GM23338 (cell line): Measurements from ENCODE around the gene ENOX2. TPM values are rescaled to one million over a fixed set of nuclear protein-coding genes. Genes with fewer than 3 reads are reported as not detected.

Experiments used
- ATAC-seq: fragments of 200-7000 bp; cut with Tn5 transposase; 3 replicates; pipeline ENCODE4 v1.9.1; 2020
- DNase-seq: peaks from one replicate; pipeline ENCODE4 v3.0.0-alpha.2; 2015; ENCODE audit warnings: low spot score
- H2AFZ ChIP-seq: fragments of 200-600 bp; sonication (generic); 2 replicates; pipeline ENCODE4 v1.8.0; 2016; ENCODE audit warnings: antibody characterized with exemption, mild to moderate bottlenecking, moderate library complexity
- H3F3A ChIP-seq: fragments of 200-600 bp; sonication (generic); replicated peaks from 2 replicates; pipeline ENCODE4 v1.8.0; 2017; ENCODE audit warnings: antibody characterized with exemption, mixed run types, low read depth
- H3K27ac ChIP-seq: fragments of 200-600 bp; sonication (generic); 2 replicates; pipeline ENCODE4 v1.6.1; 2016; ENCODE audit warnings: low read depth
- H3K27me3 ChIP-seq: fragments of 200-600 bp; sonication (generic); 2 replicates; pipeline ENCODE4 v1.8.0; 2016; ENCODE audit warnings: mild to moderate bottlenecking, mixed run types, moderate library complexity; ENCODE audit not compliant: insufficient read depth
- H3K36me3 ChIP-seq: fragments of 200-600 bp; sonication (generic); 2 replicates; pipeline ENCODE4 v1.8.0; 2016; ENCODE audit warnings: mild to moderate bottlenecking; ENCODE audit not compliant: insufficient read depth
- H3K4me1 ChIP-seq: fragments of 200-600 bp; sonication (generic); 2 replicates; pipeline ENCODE4 v1.8.0; 2016; ENCODE audit warnings: mild to moderate bottlenecking, moderate library complexity; ENCODE audit not compliant: insufficient read depth
- H3K4me2 ChIP-seq: fragments of 200-600 bp; sonication (generic); 2 replicates; pipeline ENCODE4 v1.7.1; 2017; ENCODE audit warnings: mixed run types
- H3K4me3 ChIP-seq: fragments of 200-600 bp; sonication (generic); 2 replicates; pipeline ENCODE4 v1.6.1; 2016; ENCODE audit warnings: mixed run types
- H3K79me2 ChIP-seq: fragments of 200-600 bp; sonication (generic); replicated peaks from 2 replicates; pipeline ENCODE4 v1.8.0; 2017; ENCODE audit warnings: mild to moderate bottlenecking; ENCODE audit not compliant: insufficient read depth
- H3K9me2 ChIP-seq: fragments of 200-600 bp; sonication (generic); 2 replicates; pipeline ENCODE4 v1.8.0; 2017; ENCODE audit not compliant: insufficient read depth
- H4K20me1 ChIP-seq: fragments of 200-600 bp; sonication (generic); replicated peaks from 2 replicates; pipeline ENCODE4 v1.8.0; 2017; ENCODE audit warnings: mild to moderate bottlenecking; ENCODE audit not compliant: insufficient read depth
- H3K27ac Mint-ChIP-seq: 2 replicates; pipeline ENCODE4 v1.8.0; 2020; ENCODE audit warnings: inconsistent platforms, mild to moderate bottlenecking, moderate library complexity, mixed read lengths
- H3K27me3 Mint-ChIP-seq: 3 replicates; pipeline ENCODE4 v1.8.0; 2022; ENCODE audit warnings: low read depth, mild to moderate bottlenecking, moderate library complexity, mixed read lengths, inconsistent platforms; ENCODE audit not compliant: insufficient read depth, poor library complexity
- H3K36me3 Mint-ChIP-seq: 3 replicates; pipeline ENCODE4 v1.8.0; 2021; ENCODE audit warnings: low read depth, mild to moderate bottlenecking, inconsistent platforms, moderate library complexity, mixed read lengths
- H3K4me1 Mint-ChIP-seq: 3 replicates; pipeline ENCODE4 v1.8.0; 2020; ENCODE audit warnings: mild to moderate bottlenecking, inconsistent platforms, mixed read lengths
- H3K4me3 Mint-ChIP-seq: 3 replicates; pipeline ENCODE4 v1.8.0; 2021; ENCODE audit warnings: moderate library complexity, mild to moderate bottlenecking, inconsistent platforms, mixed read lengths
- H3K9me3 Mint-ChIP-seq: 3 replicates; pipeline ENCODE4 v1.8.0; 2020; ENCODE audit warnings: moderate library complexity, mild to moderate bottlenecking, inconsistent platforms, mixed read lengths
- CREB1 ChIP-seq: fragments of 250-450 bp; sonication (Bioruptor Pico); IDR thresholded peaks from 2 replicates; pipeline ENCODE4 v1.5.0; 2020; ENCODE audit warnings: low read depth, mild to moderate bottlenecking, moderate library complexity
- CTCF ChIP-seq, 2 experiments: fragments of 200-600 bp in 1 of 2; sonication (generic) in 1 of 2; conservative IDR thresholded peaks; 2 replicates each; pipeline versions ENCODE4 v1.5.1 to v1.6.1; 2016 to 2017; ENCODE audit warnings: antibody characterized with exemption in 2 of 2, low read depth in 2 of 2, mild to moderate bottlenecking in 2 of 2, moderate library complexity in 1 of 2
- EZH2 ChIP-seq: fragments of 200-600 bp; sonication (generic); IDR thresholded peaks from one replicate; pipeline ENCODE4 v1.8.0; 2017; ENCODE audit warnings: antibody characterized with exemption, mild to moderate bottlenecking, low read depth; ENCODE audit not compliant: unreplicated experiment
- EZH2phosphoT487 ChIP-seq: fragments of 200-600 bp; sonication (generic); IDR thresholded peaks from one replicate; pipeline ENCODE4 v1.8.1; 2018; ENCODE audit warnings: antibody characterized with exemption; ENCODE audit not compliant: unreplicated experiment
- JUNB ChIP-seq: IDR thresholded peaks from one replicate; pipeline ENCODE4 v1.6.1; 2016; ENCODE audit warnings: antibody characterized with exemption; ENCODE audit not compliant: unreplicated experiment
- NANOG ChIP-seq: IDR thresholded peaks from 2 replicates; pipeline ENCODE4 v1.6.1; 2016; ENCODE audit warnings: antibody characterized with exemption, borderline replicate concordance
- STAT1 ChIP-seq: IDR thresholded peaks from one replicate; pipeline ENCODE4 v1.6.1; 2016; ENCODE audit warnings: antibody characterized with exemption; ENCODE audit not compliant: unreplicated experiment
- ZNF114 ChIP-seq: fragments of 250-450 bp; sonication (Bioruptor Pico); IDR thresholded peaks from 2 replicates; pipeline ENCODE4 v1.5.0; 2020; ENCODE audit warnings: mild to moderate bottlenecking, moderate library complexity
- ZNF331 ChIP-seq: fragments of 250-450 bp; sonication (Bioruptor Pico); IDR thresholded peaks from 2 replicates; pipeline ENCODE4 v1.5.0; 2020; ENCODE audit warnings: low read depth, mild to moderate bottlenecking, moderate library complexity
- ZNF462 ChIP-seq: fragments of 250-450 bp; sonication (Bioruptor Pico); IDR thresholded peaks from 2 replicates; pipeline ENCODE4 v1.5.0; 2020; ENCODE audit warnings: mild to moderate bottlenecking, moderate library complexity
- polyA plus RNA-seq: library from polyadenylated mRNA; unstranded; fragments of >200 nt; fragmentation: Nextera tagmentation; extraction: Ambion mirVana; gene quantifications from 2 replicates; pipeline ENCODE4 v1.2.1, GENCODE V29; 2016
- total RNA-seq: library from RNA; depleted of rRNA; stranded (reverse); fragments of >200 nt; shearing (Covaris generic); gene quantifications from 2 replicates; pipeline ENCODE4 v1.2.3, GENCODE V29; 2014

Gene ENOX2
- total and polyA plus RNA-seq, 2 experiments from 2014 or later, result 9.6 to 11.2 TPM

- Histone ChIP-seq H3F3A (no peaks in the 10 kb centered on the region), H3K4me1 (no peaks in the 10 kb centered on the region), H3K36me3 (no peaks in the 10 kb centered on the region), H3K27ac (no peak overlapping the region), H2AFZ (no peak overlapping the region), H3K9me2 (no peaks in the 10 kb centered on the region), H3K4me3 (no peak overlapping the region), H4K20me1 (no peaks in the 10 kb centered on the region), H3K27me3 (no peaks in the 10 kb centered on the region), H3K79me2 (no peaks in the 10 kb centered on the region), H3K4me2 (no peak overlapping the region)
- DNase-seq (no peak), ATAC-seq (no peak)
- H3K4me1 Mint-ChIP-seq, result peaks cover 2% of the 10 kb centered on the region; the same call in 2 of the 3 replicates
- TF ChIP-seq EZH2 (no peak), CREB1 (CRISPR knock-in tag) (no peak), ZNF331 (CRISPR knock-in tag) (no peak), EZH2phosphoT487 (no peak), JUNB (no peak), CTCF (conservative IDR thresholded peaks at IDR 0.05; ENCODE audit: low read depth in 2 of 2) (no peak), NANOG (no peak)
- H3K36me3 Mint-ChIP-seq, result no peaks in the 10 kb centered on the region
- H3K4me3 Mint-ChIP-seq, result no peak overlapping the region
- H3K9me3 Mint-ChIP-seq, result no peaks in the 10 kb centered on the region
- H3K27me3 Mint-ChIP-seq, result no peaks in the 10 kb centered on the region
- no peak overlapping the region for H3K27ac Mint-ChIP-seq
Observed at GRCh38 chrX:130680164-130681035, 222.6 kb downstream of the ENOX2 start.

GRCh38 chrX:130676861-130677260, 226.1 kb downstream of the ENOX2 start:
- no peaks in the 10 kb centered on the region for H3K36me3 ChIP-seq
- no peaks in the 10 kb centered on the region for H3K4me1 ChIP-seq
- H3K4me3 ChIP-seq, result no peak overlapping the region
- H3K4me3 Mint-ChIP-seq, result no peak overlapping the region
- no peaks in the 10 kb centered on the region for H3K79me2 ChIP-seq
- DNase-seq, result no peak
- H3F3A ChIP-seq, result no peaks in the 10 kb centered on the region
- no peaks in the 10 kb centered on the region for H3K9me3 Mint-ChIP-seq
- H3K9me2 ChIP-seq, result no peaks in the 10 kb centered on the region
- H4K20me1 ChIP-seq, result no peaks in the 10 kb centered on the region
- H2AFZ ChIP-seq, result no peak overlapping the region
- no peak for ATAC-seq
- H3K36me3 Mint-ChIP-seq, result peaks cover 2% of the 10 kb centered on the region; the same call in 1 of the 3 replicates
- H3K27me3 ChIP-seq, result no peaks in the 10 kb centered on the region
- no peak overlapping the region for H3K4me2 ChIP-seq
- no peak overlapping the region for H3K27ac Mint-ChIP-seq
- no peaks in the 10 kb centered on the region for H3K4me1 Mint-ChIP-seq
- no peak overlapping the region for H3K27ac ChIP-seq
- no peaks in the 10 kb centered on the region for H3K27me3 Mint-ChIP-seq
- TF ChIP-seq ZNF114 (no peak), CREB1 (CRISPR knock-in tag) (no peak), STAT1 (no peak), ZNF462 (CRISPR knock-in tag) (no peak), CTCF (conservative IDR thresholded peaks at IDR 0.05; ENCODE audit: low read depth in 2 of 2) (no peak), EZH2phosphoT487 (no peak), EZH2 (no peak)
